Gastroesophageal sphincter (tissue), 4 donors: ENCODE data around the gene LRRC73. TPM values are rescaled to one million over a fixed set of nuclear protein-coding genes. Genes with fewer than 3 reads are reported as not detected.
"Not testable (repeated sequence)": the region's sequence is repeated elsewhere in the genome, so short reads cannot be mapped to it uniquely, and the experiment has no call there.

Experiments
- ATAC-seq: fragments of 150-250 bp; one replicate; pipeline ENCODE4 v1.9.1; 2016; ENCODE audit warnings: mild to moderate bottlenecking, moderate library complexity
- H3K27ac ChIP-seq, 4 donors: fragments of 200-600 bp; sonication (generic) in 3 of 4; 1 replicate in 3 of 4; 2 replicates in 1 of 4; pipeline ENCODE4 v1.5.1; 2016 to 2019
- H3K27me3 ChIP-seq: fragments of 200-600 bp; sonication (generic); one replicate; pipeline ENCODE4 v1.5.1; 2019
- H3K36me3 ChIP-seq, 2 donors: fragments of 200-600 bp; sonication (generic); one replicate each; pipeline ENCODE4 v1.5.1; 2019; ENCODE audit warnings: control low read depth in 1 of 2
- H3K4me1 ChIP-seq, 3 donors: fragments of 200-600 bp; sonication (generic); 1 replicate in 2 of 3; 2 replicates in 1 of 3; pipeline ENCODE4 v1.5.1; 2016 to 2019; ENCODE audit warnings: control low read depth in 2 of 3
- H3K4me3 ChIP-seq, 2 donors: fragments of 200-600 bp; sonication (generic); one replicate each; pipeline ENCODE4 v1.5.1; 2019; ENCODE audit warnings: mild to moderate bottlenecking in 1 of 2, moderate library complexity in 1 of 2
- H3K9me3 ChIP-seq, 3 donors: fragments of 200-600 bp; sonication (generic); one replicate each; pipeline ENCODE4 v1.5.1; 2017 to 2019; ENCODE audit warnings: control low read depth in 2 of 3
- EP300 ChIP-seq: sonication (generic); formaldehyde crosslinking; IDR thresholded peaks from one replicate; pipeline ENCODE4 v1.6.1; 2017; ENCODE audit warnings: antibody characterized with exemption, mild to moderate bottlenecking
- POLR2A ChIP-seq, 2 donors: fragments of 450-650 bp; IDR thresholded peaks; one replicate each; pipeline ENCODE4 v1.6.1; 2017; ENCODE audit warnings: antibody characterized with exemption in 2 of 2, mild to moderate bottlenecking in 2 of 2, moderate library complexity in 1 of 2
- POLR2AphosphoS5 ChIP-seq: sonication (generic); formaldehyde crosslinking; IDR thresholded peaks from one replicate; pipeline ENCODE4 v1.6.1; 2017; ENCODE audit warnings: antibody characterized with exemption
- WGBS, 2 donors: methylation state at CpG; one replicate each; pipeline ENCODE4 v1.1.5; 2018; ENCODE audit warnings: low coverage in 1 of 2; 5-methylcytosine and 5-hydroxymethylcytosine counted together
- total RNA-seq, 4 donors: library from RNA; depleted of rRNA; stranded (reverse); fragments of >200 nt; gene quantifications; one replicate each; pipeline ENCODE4 v1.1.0, GENCODE V29; 2016
- TF ChIP-seq, protein P1 (sequence below), 4 experiments: fragments of 200-600 bp in 2 of 4; fragments of 450-650 bp in 2 of 4; sonication (generic) in 1 of 4; IDR thresholded peaks; one replicate each; pipeline ENCODE4 v1.5.1; 2017 to 2019; ENCODE audit warnings: antibody characterized with exemption in 4 of 4, mild to moderate bottlenecking in 2 of 4, moderate library complexity in 2 of 4

Gene LRRC73
- total RNA-seq, 4 donors from 2014 or later = 0.16 to 0.31 TPM; not detected in 2

DNA sequence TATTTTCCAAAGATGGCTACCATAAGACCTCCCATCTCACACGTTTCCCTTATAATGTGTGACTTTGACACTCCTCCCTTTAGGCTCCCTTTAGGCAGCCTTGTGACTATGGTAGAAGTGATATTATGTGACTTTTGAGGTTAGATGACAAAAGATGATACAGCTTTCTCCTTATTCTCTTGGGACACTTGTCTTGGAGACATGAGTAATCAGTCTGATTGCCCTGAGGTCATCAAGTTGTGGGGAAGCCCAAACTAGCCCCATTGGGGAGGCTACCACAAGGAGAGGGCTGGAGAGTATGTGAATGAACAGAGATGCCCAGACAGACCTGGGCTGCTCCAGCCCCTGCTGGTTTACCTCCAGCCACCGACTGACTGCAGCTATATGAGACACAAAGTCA lies 44.2 kb downstream of the LRRC73 start:
- no peaks in the 10 kb centered on the region for H3K4me1 ChIP-seq
- no peaks in the 10 kb centered on the region for H3K9me3 ChIP-seq
- 56 to 63% methylated on average over 1 of the region's 2 CpGs for WGBS, 2 donors
- ATAC-seq = no peak
- H3K27ac ChIP-seq = no peak overlapping the region
- peaks cover 84% of the 10 kb centered on the region for H3K27me3 ChIP-seq
- no peak overlapping the region for H3K4me3 ChIP-seq
- TF ChIP-seq, protein P1, sequence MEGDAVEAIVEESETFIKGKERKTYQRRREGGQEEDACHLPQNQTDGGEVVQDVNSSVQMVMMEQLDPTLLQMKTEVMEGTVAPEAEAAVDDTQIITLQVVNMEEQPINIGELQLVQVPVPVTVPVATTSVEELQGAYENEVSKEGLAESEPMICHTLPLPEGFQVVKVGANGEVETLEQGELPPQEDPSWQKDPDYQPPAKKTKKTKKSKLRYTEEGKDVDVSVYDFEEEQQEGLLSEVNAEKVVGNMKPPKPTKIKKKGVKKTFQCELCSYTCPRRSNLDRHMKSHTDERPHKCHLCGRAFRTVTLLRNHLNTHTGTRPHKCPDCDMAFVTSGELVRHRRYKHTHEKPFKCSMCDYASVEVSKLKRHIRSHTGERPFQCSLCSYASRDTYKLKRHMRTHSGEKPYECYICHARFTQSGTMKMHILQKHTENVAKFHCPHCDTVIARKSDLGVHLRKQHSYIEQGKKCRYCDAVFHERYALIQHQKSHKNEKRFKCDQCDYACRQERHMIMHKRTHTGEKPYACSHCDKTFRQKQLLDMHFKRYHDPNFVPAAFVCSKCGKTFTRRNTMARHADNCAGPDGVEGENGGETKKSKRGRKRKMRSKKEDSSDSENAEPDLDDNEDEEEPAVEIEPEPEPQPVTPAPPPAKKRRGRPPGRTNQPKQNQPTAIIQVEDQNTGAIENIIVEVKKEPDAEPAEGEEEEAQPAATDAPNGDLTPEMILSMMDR (IDR thresholded peaks at IDR 0.05) = no peak
- TF ChIP-seq EP300 = no peak
- no peaks in the 10 kb centered on the region for H3K36me3 ChIP-seq

DNA sequence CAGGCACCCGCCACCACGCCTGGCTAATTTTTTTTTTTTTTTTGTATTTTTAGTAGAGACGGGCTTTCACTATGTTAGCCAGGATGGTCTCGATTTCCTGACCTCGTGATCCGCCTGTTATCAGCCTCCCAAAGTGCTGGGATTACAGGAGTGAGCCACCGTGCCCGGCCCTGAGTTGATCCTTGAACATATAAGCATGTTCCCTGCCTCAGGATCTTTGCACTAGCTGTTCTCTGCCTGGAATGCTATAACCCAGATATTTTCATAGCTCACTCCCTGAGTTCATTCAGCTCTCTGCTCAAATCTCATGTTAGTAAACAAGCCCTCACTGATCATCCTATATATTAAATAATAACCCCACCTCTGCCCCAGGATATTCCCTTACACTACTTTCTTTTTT lies 45.8 kb downstream of the LRRC73 start:
- no peaks in the 10 kb centered on the region for H3K36me3 ChIP-seq
- H3K9me3 ChIP-seq = no peaks in the 10 kb centered on the region
- no peak for ATAC-seq
- WGBS, 2 donors = 80% methylated on average over 8 of the region's 8 CpGs; no CpG with 5 or more reads in 1 of the 2 donors
- H3K4me1 ChIP-seq = no peaks in the 10 kb centered on the region
- no peak overlapping the region for H3K27ac ChIP-seq
- no peak overlapping the region for H3K4me3 ChIP-seq
- TF ChIP-seq, protein P1 (IDR thresholded peaks at IDR 0.05) = no peak
- no peak for TF ChIP-seq POLR2AphosphoS5
- no peak for TF ChIP-seq EP300
- no peak for TF ChIP-seq POLR2A (IDR thresholded peaks at IDR 0.05)
- peaks cover 85% of the 10 kb centered on the region for H3K27me3 ChIP-seq

DNA sequence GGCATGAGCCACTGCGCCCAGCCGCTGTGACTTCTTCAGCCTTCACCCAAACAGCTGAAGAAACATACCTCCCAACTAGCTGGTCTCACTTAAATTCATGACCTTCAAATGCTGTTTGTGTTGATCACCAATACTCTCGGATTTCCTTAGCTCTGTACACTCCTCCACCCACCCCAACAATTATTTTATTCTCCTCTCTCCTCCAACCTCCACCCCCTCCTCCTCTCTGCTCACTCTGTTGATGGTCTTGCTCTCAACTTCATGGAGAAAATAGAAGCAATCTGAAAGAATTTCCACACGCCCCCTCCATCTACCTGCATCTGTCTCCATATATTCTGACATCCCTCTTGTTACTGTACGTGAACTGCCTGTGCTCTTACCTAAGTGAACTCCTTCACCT lies 48.2 kb downstream of the LRRC73 start:
- peaks cover 93% of the 10 kb centered on the region for H3K27me3 ChIP-seq

DNA sequence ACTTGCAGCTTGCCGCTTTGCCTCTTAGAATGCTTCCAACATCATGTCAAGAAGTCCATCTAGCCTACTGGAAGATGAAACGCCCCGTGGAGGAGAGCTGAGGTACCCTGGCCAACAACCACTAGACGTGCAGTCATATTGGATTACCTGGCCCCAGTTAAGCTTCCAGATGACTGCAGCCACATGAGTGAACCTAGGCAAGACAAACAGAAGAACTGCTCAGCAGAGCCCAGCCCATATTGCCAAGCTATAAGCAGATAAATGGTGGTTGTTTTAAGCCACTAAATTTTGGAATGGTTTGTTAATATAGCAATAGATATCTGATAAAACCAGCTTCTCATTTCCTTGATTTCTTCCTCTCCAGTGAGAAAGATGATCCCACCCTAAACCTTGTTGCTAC lies 50.1 kb downstream of the LRRC73 start:
- WGBS, 2 donors = 67% methylated on average over 1 of the region's 4 CpGs; no CpG with 5 or more reads in 1 of the 2 donors
- TF ChIP-seq, protein P1 (IDR thresholded peaks at IDR 0.05) = no peak
- TF ChIP-seq EP300 = no peak
- no peak for TF ChIP-seq POLR2A (IDR thresholded peaks at IDR 0.05)
- no peak for TF ChIP-seq POLR2AphosphoS5
- Histone ChIP-seq H3K27ac (no peak overlapping the region), H3K27me3 (peaks cover 94% of the 10 kb centered on the region), H3K36me3 (no peaks in the 10 kb centered on the region), H3K4me3 (no peak overlapping the region), H3K9me3 (peaks cover 0 to 3% (median 0%) of the 10 kb centered on the region in 3 donors), H3K4me1 (peaks cover 0 to 12% (median 4%) of the 10 kb centered on the region in 3 donors)
- ATAC-seq = no peak

More for the DNA sequence above, 48.2 kb downstream of the LRRC73 start:
- Histone ChIP-seq H3K36me3 (no peaks in the 10 kb centered on the region), H3K27ac (no peak overlapping the region), H3K4me1 (no peaks in the 10 kb centered on the region), H3K4me3 (no peak overlapping the region), H3K9me3 (no peaks in the 10 kb centered on the region)
- no peak for ATAC-seq
- TF ChIP-seq EP300 = no peak
- TF ChIP-seq POLR2A (IDR thresholded peaks at IDR 0.05) = no peak
- no peak for TF ChIP-seq POLR2AphosphoS5
- TF ChIP-seq, protein P1 (IDR thresholded peaks at IDR 0.05) = no peak
- 57 to 72% methylated on average over 5 of the region's 5 CpGs for WGBS, 2 donors

DNA sequence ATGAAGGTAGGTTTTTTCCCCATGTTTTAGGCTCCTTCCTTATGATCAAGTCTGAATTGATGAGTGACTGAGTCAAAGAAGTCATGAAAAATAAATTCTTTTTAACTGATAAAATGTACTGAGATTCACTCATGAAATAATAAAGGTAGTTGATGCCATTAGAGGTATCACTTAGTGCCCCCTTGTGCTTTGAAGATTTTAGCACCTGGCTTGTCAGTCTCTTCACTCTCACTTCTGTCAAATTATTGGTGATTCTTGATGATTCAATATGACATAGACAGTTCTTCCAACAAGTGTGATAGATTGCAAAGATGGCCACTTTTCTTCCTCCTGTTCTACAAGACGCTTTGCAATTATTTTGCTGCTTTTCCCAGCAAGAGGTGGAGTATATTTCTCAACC lies 50.6 kb downstream of the LRRC73 start:
- no peak overlapping the region for H3K27ac ChIP-seq
- H3K4me1 ChIP-seq = peaks cover 0 to 17% (median 4%) of the 10 kb centered on the region in 3 donors
- H3K4me3 ChIP-seq = no peak overlapping the region
- no peak for ATAC-seq
- H3K9me3 ChIP-seq = peaks cover 0 to 8% (median 0%) of the 10 kb centered on the region in 3 donors
- TF ChIP-seq EP300 (no peak), POLR2AphosphoS5 (no peak), POLR2A (IDR thresholded peaks at IDR 0.05) (no peak)
- TF ChIP-seq, protein P1 (IDR thresholded peaks at IDR 0.05) = no peak
- H3K27me3 ChIP-seq = peaks cover 94% of the 10 kb centered on the region
- no peaks in the 10 kb centered on the region for H3K36me3 ChIP-seq
- 82 to 88% methylated on average over 1 of the region's 1 CpG for WGBS, 2 donors

DNA sequence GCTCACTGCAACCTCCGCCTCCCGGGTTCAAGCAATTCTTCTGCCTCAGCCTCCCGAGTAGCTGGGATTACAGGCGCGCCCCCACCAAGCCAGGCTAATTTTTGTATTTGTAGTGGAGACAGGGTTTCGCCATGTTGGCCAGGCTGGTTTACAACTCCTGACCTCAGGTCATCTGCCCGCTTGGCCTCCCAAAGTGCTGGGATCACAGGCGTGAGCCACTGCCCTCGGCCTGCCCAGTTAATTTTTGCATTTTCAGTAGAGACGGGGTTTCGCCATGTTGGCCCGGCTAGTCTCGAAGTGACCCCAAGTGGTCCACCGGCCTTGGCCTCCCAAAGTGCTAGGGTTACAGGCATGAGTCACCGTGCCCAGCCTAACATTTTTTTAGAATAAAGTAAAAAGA lies 52.0 kb downstream of the LRRC73 start:
- WGBS, 2 donors = 60 to 100% methylated on average over 1 to 3 of the region's 15 CpGs
- H3K36me3 ChIP-seq, ATAC-seq, H3K4me3 ChIP-seq, H3K9me3 ChIP-seq, H3K27ac ChIP-seq: not testable (repeated sequence)
- Histone ChIP-seq H3K4me1 (peaks cover 0 to 22% (median 4%) of the 10 kb centered on the region in 3 donors), H3K27me3 (peaks cover 85% of the 10 kb centered on the region)
